ENCODE measurements around the gene RRM1. TPM values are rescaled to one million over a fixed set of nuclear protein-coding genes. Genes with fewer than 3 reads are reported as not detected.
"Not testable (repeated sequence)": the region's sequence is repeated elsewhere in the genome, so short reads cannot be mapped to it uniquely, and the experiment has no call there.

Gene RRM1
- total RNA-seq, 4 donors from 2014 or later, result 33.1 to 67.4 (median 43.6) TPM

DNA sequence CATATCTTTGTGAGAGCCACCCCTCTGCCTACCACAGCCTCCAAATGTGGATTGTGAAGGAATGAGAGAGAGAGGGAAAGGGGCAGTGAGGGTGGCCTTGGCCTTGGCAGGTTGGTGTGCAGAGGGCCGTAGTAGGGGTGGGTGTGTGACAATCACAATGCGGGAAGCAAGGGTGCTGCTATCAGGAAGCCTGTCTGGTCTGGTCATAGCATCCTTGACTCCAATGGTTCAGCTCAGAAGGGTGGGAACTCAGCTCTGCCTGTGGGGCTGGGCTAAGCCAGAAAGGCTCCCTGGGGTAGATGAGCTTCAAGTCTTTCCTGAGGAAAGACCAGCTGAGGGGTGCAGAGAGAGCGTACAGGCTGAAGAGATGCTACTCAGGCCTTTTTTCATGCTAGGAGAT is 72.7 kb downstream of the RRM1 start:
- TF ChIP-seq POLR2A (IDR thresholded peaks at IDR 0.05) (no peak), POLR2AphosphoS5 (IDR thresholded peaks at IDR 0.05) (no peak), EP300 (IDR thresholded peaks at IDR 0.05) (no peak)
- TF ChIP-seq, protein P1, sequence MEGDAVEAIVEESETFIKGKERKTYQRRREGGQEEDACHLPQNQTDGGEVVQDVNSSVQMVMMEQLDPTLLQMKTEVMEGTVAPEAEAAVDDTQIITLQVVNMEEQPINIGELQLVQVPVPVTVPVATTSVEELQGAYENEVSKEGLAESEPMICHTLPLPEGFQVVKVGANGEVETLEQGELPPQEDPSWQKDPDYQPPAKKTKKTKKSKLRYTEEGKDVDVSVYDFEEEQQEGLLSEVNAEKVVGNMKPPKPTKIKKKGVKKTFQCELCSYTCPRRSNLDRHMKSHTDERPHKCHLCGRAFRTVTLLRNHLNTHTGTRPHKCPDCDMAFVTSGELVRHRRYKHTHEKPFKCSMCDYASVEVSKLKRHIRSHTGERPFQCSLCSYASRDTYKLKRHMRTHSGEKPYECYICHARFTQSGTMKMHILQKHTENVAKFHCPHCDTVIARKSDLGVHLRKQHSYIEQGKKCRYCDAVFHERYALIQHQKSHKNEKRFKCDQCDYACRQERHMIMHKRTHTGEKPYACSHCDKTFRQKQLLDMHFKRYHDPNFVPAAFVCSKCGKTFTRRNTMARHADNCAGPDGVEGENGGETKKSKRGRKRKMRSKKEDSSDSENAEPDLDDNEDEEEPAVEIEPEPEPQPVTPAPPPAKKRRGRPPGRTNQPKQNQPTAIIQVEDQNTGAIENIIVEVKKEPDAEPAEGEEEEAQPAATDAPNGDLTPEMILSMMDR (IDR thresholded peaks at IDR 0.05), result no peak
- no peak for ATAC-seq

DNA sequence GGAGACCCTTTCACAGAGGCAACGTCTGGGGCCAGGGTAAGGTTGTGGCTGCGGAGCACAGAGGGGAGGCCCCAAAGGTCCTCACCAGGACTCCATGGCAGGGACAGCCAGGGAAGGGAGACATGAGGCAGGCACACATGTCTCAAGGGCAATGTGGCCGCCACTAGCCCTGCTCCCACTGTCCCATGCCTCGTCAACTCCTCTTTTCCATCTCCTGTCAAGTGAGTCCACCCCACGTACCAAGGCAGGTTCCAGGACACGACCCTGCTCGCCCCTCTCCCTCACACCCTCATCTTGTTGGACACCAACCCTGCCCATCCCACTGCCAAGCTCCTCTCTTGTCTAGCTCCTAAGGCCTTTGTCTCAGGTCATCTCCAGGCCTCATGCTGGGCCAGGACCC is 73.2 kb downstream of the RRM1 start:
- Histone ChIP-seq H3K27me3 (no peaks in the 10 kb centered on the region), H3K4me3 (no peak overlapping the region), H3K27ac (no peak overlapping the region), H3K9me3 (no peaks in the 10 kb centered on the region), H3K36me3 (no peaks in the 10 kb centered on the region), H3K4me1 (no peaks in the 10 kb centered on the region)
- WGBS, 2 donors (ENCODE audit: low coverage in 1 of 2), result 70 to 80% methylated on average over 1 to 3 of the region's 7 CpGs
- TF ChIP-seq POLR2AphosphoS5 (IDR thresholded peaks at IDR 0.05), result no peak
- TF ChIP-seq, protein P1 (IDR thresholded peaks at IDR 0.05), result no peak
- TF ChIP-seq EP300 (IDR thresholded peaks at IDR 0.05), result no peak
- no peak for TF ChIP-seq POLR2A (IDR thresholded peaks at IDR 0.05)
- ATAC-seq, result no peak

More for the DNA sequence above, 72.7 kb downstream of the RRM1 start:
- H3K4me1 ChIP-seq, result no peaks in the 10 kb centered on the region
- WGBS, 2 donors (ENCODE audit: low coverage in 1 of 2), result 100% methylated on average over 1 of the region's 3 CpGs; no CpG with 5 or more reads in 1 of the 2 donors
- no peaks in the 10 kb centered on the region for H3K36me3 ChIP-seq
- H3K27me3 ChIP-seq, result no peaks in the 10 kb centered on the region
- H3K4me3 ChIP-seq, result no peak overlapping the region
- no peak overlapping the region for H3K27ac ChIP-seq
- no peaks in the 10 kb centered on the region for H3K9me3 ChIP-seq

DNA sequence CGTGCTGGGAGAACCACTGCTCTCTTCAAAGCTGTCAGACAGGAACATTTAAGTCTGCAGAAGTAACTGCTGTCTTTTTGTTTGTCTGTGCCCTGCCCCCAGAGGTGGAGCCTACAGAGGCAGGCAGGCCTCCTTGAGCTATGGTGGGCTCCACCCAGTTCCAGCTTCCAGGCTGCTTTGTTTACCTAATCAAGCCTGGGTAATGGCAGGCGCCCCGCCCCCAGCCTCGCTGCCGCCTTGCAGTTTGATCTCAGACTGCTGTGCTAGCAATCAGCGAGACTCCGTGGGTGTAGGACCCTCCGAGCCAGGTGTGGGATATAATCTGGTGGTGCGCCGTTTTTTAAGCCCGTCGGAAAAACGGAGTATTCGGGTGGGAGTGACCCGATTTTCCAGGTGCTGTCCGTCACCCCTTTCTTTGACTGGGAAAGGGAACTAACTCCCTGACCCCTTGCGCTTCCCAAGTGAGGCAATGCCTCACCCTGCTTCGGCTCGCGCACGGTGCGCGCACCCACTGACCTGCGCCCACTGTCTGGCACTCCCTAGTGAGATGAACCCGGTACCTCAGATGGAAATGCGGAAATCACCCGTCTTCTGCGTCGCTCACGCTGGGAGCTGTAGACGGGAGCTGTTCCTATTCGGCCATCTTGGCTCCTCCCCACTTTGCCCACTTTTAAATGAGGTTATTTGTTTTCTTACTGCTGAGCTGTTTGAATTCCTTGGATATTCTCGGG is 81.2 kb downstream of the RRM1 start:
- not testable (repeated sequence) for H3K9me3 ChIP-seq, H3K4me3 ChIP-seq, H3K4me1 ChIP-seq, H3K27ac ChIP-seq, H3K36me3 ChIP-seq, ATAC-seq, H3K27me3 ChIP-seq
- WGBS, 2 donors (ENCODE audit: low coverage in 1 of 2), result 65 to 70% methylated on average over 2 to 10 of the region's 33 CpGs

DNA sequence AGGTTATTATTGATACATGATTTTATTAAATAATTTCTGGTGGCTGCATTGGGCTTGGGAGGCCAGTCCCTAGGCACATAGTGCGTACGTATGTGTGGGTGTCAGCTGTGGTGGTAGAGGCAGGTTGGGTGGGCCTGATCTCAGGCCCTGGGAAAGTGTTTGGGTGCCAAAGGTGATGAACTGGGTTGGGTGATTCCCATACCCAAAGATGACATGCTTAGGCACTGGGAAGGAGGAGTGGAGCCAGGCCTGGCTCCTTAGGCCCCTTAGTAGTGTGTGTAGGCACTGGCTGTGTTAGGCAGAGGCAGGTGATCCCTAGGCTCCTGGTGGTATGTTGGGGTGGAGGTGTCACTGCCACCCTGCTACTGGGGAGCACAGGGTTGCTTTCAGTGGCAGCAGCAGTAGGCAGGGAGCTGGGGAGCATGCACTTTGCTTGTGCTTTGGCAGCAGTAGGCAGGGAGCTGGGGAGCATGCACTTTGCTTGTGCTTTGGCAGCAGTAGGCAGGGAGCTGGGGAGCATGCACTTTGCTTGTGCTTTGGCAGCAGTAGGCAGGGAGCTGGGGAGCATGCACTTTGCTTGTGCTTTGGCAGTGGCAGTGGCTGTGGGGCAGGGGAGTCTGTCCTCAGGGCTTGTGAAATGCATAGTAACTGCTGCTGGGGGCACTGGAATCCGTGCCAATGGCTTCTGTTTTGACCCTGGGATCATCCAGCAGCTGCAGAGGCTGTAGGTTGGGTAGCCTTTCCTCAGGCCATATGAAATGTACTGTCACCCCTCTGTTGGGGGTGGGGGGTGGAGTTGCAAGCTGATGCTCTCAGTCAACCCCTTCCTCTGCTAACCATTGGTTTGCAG is 84.4 kb downstream of the RRM1 start:
- WGBS, 2 donors (ENCODE audit: low coverage in 1 of 2), result 85% methylated on average over 2 of the region's 3 CpGs; no CpG with 5 or more reads in 1 of the 2 donors
- Histone ChIP-seq H3K27ac (no peak overlapping the region), H3K4me1 (peaks cover 0 to 1% (median 0%) of the 10 kb centered on the region in 3 donors), H3K9me3 (no peaks in the 10 kb centered on the region), H3K36me3 (no peaks in the 10 kb centered on the region), H3K27me3 (no peaks in the 10 kb centered on the region), H3K4me3 (no peak overlapping the region)
- TF ChIP-seq POLR2AphosphoS5 (IDR thresholded peaks at IDR 0.05), result no peak
- TF ChIP-seq, protein P1 (IDR thresholded peaks at IDR 0.05), result no peak
- no peak for TF ChIP-seq POLR2A (IDR thresholded peaks at IDR 0.05)
- no peak for TF ChIP-seq EP300 (IDR thresholded peaks at IDR 0.05)
- no peak for ATAC-seq

DNA sequence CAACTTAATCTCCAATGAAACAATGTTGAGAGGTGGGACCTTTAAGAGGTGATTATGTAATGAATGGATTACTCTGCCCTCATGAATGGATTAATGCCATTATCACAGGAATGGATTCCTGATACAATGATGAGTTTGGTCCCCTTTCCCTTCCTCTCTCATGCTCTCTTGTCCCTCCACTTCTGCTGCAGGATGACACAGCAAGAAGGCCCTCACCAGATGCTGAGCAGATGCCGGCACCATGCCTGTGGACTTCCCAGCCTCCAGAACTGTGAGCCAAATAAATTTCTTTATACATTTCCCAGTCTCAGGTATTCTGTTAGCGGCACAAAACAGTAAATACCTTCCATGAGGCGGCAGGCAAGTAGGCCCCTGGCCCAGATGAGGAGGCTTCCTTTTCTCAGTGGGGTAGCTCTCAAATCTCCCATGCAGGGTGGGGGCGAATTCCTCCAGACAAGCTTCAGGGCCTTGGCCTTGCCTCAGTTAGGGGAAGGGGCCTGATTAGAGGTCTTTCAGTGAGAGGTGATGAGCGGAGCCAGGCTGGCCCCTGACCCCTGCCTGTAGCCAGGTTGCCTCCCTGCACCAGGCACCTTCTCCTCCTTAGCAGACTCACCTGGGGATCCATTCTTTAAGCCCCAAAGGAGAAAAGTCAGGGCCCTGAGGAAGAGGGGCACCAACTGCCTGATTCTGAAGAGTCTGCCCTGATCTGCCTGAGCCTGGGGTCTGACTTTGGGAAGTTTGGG is 86.0 kb downstream of the RRM1 start:
- Histone ChIP-seq H3K27ac (no peak overlapping the region), H3K4me1 (peaks cover 0 to 13% (median 0%) of the 10 kb centered on the region in 3 donors), H3K36me3 (no peaks in the 10 kb centered on the region), H3K27me3 (no peaks in the 10 kb centered on the region), H3K4me3 (no peak overlapping the region), H3K9me3 (no peaks in the 10 kb centered on the region)
- WGBS, 2 donors (ENCODE audit: low coverage in 1 of 2), result 90 to 100% methylated on average over 2 of the region's 5 CpGs
- TF ChIP-seq POLR2AphosphoS5 (IDR thresholded peaks at IDR 0.05) (no peak), EP300 (IDR thresholded peaks at IDR 0.05) (no peak), POLR2A (IDR thresholded peaks at IDR 0.05) (no peak)
- TF ChIP-seq, protein P1 (IDR thresholded peaks at IDR 0.05), result no peak
- ATAC-seq, result no peak

All from gastroesophageal sphincter (tissue), 4 donors.